Uterus (tissue), 2 donors: ENCODE data around the gene DPP6.

Source experiments
- POLR2A ChIP-seq, 2 donors: fragments of 450-650 bp; IDR thresholded peaks; one replicate each; pipeline ENCODE4 v1.6.1; 2016; ENCODE audit warnings: antibody characterized with exemption in 2 of 2, mild to moderate bottlenecking in 1 of 2, moderate library complexity in 1 of 2
- TF ChIP-seq, protein P1 (sequence below), 4 experiments: fragments of 200-600 bp in 2 of 4; fragments of 450-650 bp in 2 of 4; sonication (generic) in 2 of 4; IDR thresholded peaks; one replicate each; pipeline ENCODE4 v1.5.1; 2016 to 2019; ENCODE audit warnings: antibody characterized with exemption in 4 of 4, mild to moderate bottlenecking in 2 of 4, moderate library complexity in 1 of 4

DNA sequence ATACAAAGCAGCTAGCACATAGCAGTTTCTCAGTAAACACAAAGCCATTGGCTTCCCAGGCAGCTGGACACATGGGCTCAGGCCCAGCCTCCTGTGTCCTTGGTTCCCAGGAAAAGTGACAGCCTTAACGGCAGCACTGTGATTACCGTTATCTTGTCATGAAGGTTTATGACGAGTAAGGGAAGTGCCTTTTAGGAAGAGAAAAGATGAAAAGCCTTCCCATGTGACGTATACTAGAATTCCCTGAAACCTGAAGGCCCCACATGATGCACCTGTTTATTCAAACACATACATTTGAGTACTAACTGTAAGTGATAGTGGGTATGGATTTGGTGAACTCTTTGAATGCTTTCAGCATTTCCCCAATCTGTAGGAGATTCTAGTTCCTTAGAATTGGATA lies 244.2 kb downstream of the DPP6 start:
- TF ChIP-seq, protein P1, sequence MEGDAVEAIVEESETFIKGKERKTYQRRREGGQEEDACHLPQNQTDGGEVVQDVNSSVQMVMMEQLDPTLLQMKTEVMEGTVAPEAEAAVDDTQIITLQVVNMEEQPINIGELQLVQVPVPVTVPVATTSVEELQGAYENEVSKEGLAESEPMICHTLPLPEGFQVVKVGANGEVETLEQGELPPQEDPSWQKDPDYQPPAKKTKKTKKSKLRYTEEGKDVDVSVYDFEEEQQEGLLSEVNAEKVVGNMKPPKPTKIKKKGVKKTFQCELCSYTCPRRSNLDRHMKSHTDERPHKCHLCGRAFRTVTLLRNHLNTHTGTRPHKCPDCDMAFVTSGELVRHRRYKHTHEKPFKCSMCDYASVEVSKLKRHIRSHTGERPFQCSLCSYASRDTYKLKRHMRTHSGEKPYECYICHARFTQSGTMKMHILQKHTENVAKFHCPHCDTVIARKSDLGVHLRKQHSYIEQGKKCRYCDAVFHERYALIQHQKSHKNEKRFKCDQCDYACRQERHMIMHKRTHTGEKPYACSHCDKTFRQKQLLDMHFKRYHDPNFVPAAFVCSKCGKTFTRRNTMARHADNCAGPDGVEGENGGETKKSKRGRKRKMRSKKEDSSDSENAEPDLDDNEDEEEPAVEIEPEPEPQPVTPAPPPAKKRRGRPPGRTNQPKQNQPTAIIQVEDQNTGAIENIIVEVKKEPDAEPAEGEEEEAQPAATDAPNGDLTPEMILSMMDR (IDR thresholded peaks at IDR 0.05): no peak
- no peak for TF ChIP-seq POLR2A (IDR thresholded peaks at IDR 0.05)
